BJ (cell line): Measurements from ENCODE around the gene LRBA. TPM values are rescaled to one million over a fixed set of nuclear protein-coding genes. Genes with fewer than 3 reads are reported as not detected.

Source experiments
- CTCF ChIA-PET: fragments of 350-600 bp; formaldehyde crosslinking; extraction: SDS; loops from one replicate; lab custom pipeline; 2021; ENCODE audit warnings: antibody characterized with exemption, inconsistent platforms; lab: Yijun Ruan, JAX
- POLR2A ChIA-PET: fragments of 300-600 bp; sonication (Branson Sonifier 250); formaldehyde crosslinking; extraction: SDS; loops from one replicate; lab custom pipeline; 2021; ENCODE audit warnings: antibody characterized with exemption; lab: Charles Lee
- DNase-seq: peaks from one replicate; pipeline ENCODE4 v3.0.0-alpha.2; 2011; ENCODE audit warnings: low read depth
- H3K27me3 ChIP-seq: 2 replicates; pipeline ENCODE4 v1.6.0; 2011; ENCODE audit warnings: low read length; ENCODE audit not compliant: control insufficient read depth, insufficient read depth
- H3K36me3 ChIP-seq: 2 replicates; pipeline ENCODE4 v1.5.1; 2011; ENCODE audit warnings: low read length; ENCODE audit not compliant: control insufficient read depth, insufficient read depth
- H3K4me3 ChIP-seq: 2 replicates; pipeline ENCODE4 v1.5.1; 2011; ENCODE audit warnings: low read depth, mild to moderate bottlenecking, control low read depth, low read length
- CTCF ChIP-seq: IDR thresholded peaks from 2 replicates; pipeline ENCODE4 v1.5.1; 2011; ENCODE audit warnings: low read depth, mild to moderate bottlenecking, control low read depth, inconsistent platforms, low read length, moderate library complexity; ENCODE audit not compliant: insufficient read depth
- polyA plus RNA-seq: library from polyadenylated mRNA; depleted of rRNA; stranded (reverse); fragments of >200 nt; gene quantifications from 2 replicates; pipeline ENCODE4 v1.2.3, GENCODE V29; 2011

LRBA gene
- polyA plus RNA-seq, 1 experiment, result 8.2 TPM

GRCh38 chr4:150906987-150907633 is 108.0 kb downstream of the LRBA start:
- TF ChIP-seq CTCF, result no peak
- CTCF ChIA-PET, result no interaction called here
- no peak for DNase-seq
- H3K36me3 ChIP-seq, result no peaks in the 10 kb centered on the region
- no peaks in the 10 kb centered on the region for H3K27me3 ChIP-seq
- POLR2A ChIA-PET, result no interaction called here
- H3K4me3 ChIP-seq, result no peak overlapping the region

- no peak for TF ChIP-seq CTCF
- no peak for DNase-seq
- ChIA-PET CTCF (no interaction called here), POLR2A (no interaction called here)
- Histone ChIP-seq H3K27me3 (no peaks in the 10 kb centered on the region), H3K4me3 (no peak overlapping the region), H3K36me3 (no peaks in the 10 kb centered on the region)
Measured at GRCh38 chr4:150904671-150905070, 110.4 kb downstream of the LRBA start.

DNA sequence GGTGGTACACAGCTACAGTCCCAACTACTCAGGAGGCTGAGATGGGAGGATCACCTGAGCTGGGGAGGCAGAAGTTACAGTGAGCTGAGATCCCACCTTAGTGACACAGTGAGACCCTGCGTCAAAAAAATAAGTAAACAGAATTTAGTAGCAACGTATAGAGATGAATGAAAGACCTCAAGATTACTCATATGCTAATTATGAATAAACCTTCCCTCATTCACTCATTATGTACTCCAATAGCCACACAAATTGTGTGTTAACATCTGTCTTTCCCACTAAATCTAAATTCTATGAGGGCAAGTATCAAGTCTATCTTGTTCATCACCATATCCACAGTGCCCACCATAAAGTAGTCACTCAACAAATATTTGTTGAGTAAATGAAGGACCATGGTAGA is 111.5 kb downstream of the LRBA start:
- no peak overlapping the region for H3K4me3 ChIP-seq
- TF ChIP-seq CTCF, result no peak
- POLR2A ChIA-PET, result no interaction called here

GRCh38 chr4:150896497-150896896 is 118.6 kb downstream of the LRBA start:
- no peaks in the 10 kb centered on the region for H3K36me3 ChIP-seq
- no peak for TF ChIP-seq CTCF
- H3K4me3 ChIP-seq, result no peak overlapping the region
- ChIA-PET POLR2A (no interaction called here), CTCF (no interaction called here)
- no peaks in the 10 kb centered on the region for H3K27me3 ChIP-seq
- DNase-seq, result no peak

More for the DNA sequence above, 111.5 kb downstream of the LRBA start:
- CTCF ChIA-PET, result no interaction called here
- H3K36me3 ChIP-seq, result no peaks in the 10 kb centered on the region
- no peaks in the 10 kb centered on the region for H3K27me3 ChIP-seq
- no peak for DNase-seq

DNA sequence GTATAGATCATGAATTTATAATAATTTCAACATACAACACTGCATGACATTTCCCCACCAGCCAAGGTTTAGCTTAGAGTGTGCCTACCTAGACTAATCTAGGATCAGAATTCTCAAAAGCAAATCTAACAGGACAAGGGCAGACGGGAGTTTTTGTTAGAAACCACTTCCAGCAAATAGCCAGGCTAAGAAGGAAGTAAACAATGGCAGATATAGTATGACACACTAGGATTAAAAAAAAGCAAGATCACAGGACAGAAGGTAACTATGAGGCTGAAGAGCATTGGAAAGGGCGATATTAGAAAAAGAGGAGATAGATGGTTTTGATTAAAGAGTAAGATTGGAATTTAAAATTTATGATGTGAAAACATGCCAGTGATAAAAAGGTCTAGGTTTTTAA is 124.8 kb downstream of the LRBA start:
- Histone ChIP-seq H3K4me3 (no peak overlapping the region), H3K36me3 (no peaks in the 10 kb centered on the region), H3K27me3 (no peaks in the 10 kb centered on the region)
- ChIA-PET POLR2A (no interaction called here), CTCF (no interaction called here)
- no peak for DNase-seq
- no peak for TF ChIP-seq CTCF
